SK-N-MC (cell line): Measurements from ENCODE around the gene MAFG.
A peak's percentile ranks its signal among the peaks of the same experiment; 100 is the strongest.

Experiments
- DNase-seq: peaks from one replicate; pipeline ENCODE4 v3.0.0-alpha.2; 2011; ENCODE audit warnings: low read depth, low spot score
- H3K27ac ChIP-seq: fragments of 200-600 bp; sonication (generic); 2 replicates; pipeline ENCODE4 v1.5.1; 2016; ENCODE audit warnings: mixed run types
- H3K36me3 ChIP-seq: fragments of 200-600 bp; sonication (generic); 2 replicates; pipeline ENCODE4 v1.6.1; 2017; ENCODE audit warnings: antibody characterized with exemption, low read length, mixed read lengths; ENCODE audit not compliant: insufficient read depth
- H3K4me3 ChIP-seq: fragments of 200-600 bp; sonication (generic); 2 replicates; pipeline ENCODE4 v1.5.1; 2016
- H3K9ac ChIP-seq: fragments of 200-600 bp; sonication (generic); 2 replicates; pipeline ENCODE4 v1.8.0; 2017; ENCODE audit warnings: mixed run types, mixed read lengths; ENCODE audit not compliant: insufficient read length
- H3K9me3 ChIP-seq: fragments of 200-600 bp; sonication (generic); 2 replicates; pipeline ENCODE4 v1.6.1; 2017; ENCODE audit warnings: low read depth, mild to moderate bottlenecking, antibody characterized with exemption, low read length, moderate library complexity, mixed read lengths
- EZH2 ChIP-seq: fragments of 200-600 bp; sonication (generic); IDR thresholded peaks from one replicate; pipeline ENCODE4 v1.6.1; 2017; ENCODE audit warnings: antibody characterized with exemption
- FOXP2 ChIP-seq: optimal IDR thresholded peaks from 2 replicates; pipeline ENCODE3; 2011; ENCODE audit warnings: mild to moderate bottlenecking, moderate library complexity; ENCODE audit not compliant: insufficient read depth; ENCODE audit errors: extremely low read length, control extremely low read depth
- POLR2AphosphoS5 ChIP-seq: IDR thresholded peaks from 2 replicates; pipeline ENCODE4 v1.6.1; 2012; ENCODE audit warnings: mild to moderate bottlenecking, low read depth, low read length, borderline replicate concordance

The MAFG gene

GRCh38 chr17:81927653-81928543 lies at the start of gene MAFG:
MAFG (minus strand) TSS chr17:81927735; CDS start chr17:81923185, 4,550 bp downstream.
- peak; percentile 57 for DNase-seq
- no peaks in the 10 kb centered on the region; the same call in 1 of the 2 replicates for H3K36me3 ChIP-seq
- H3K27ac ChIP-seq: peak within 1 kb of the TSS; percentile 82
- no peaks in the 10 kb centered on the region for H3K9me3 ChIP-seq
- TF ChIP-seq EZH2 (no peak), FOXP2 (no peak), POLR2AphosphoS5 (peak; percentile 81)
- H3K9ac ChIP-seq: peak within 1 kb of the TSS; percentile 88
- H3K4me3 ChIP-seq: peak within 1 kb of the TSS; percentile 93

GRCh38 chr17:81976332-81977210 lies 49.0 kb upstream of the MAFG start:
- TF ChIP-seq FOXP2 (no peak), POLR2AphosphoS5 (no peak; the same call in 1 of the 2 replicates), EZH2 (no peak)
- Histone ChIP-seq H3K9me3 (peaks cover 3% of the 10 kb centered on the region; the same call in 1 of the 2 replicates), H3K4me3 (peak overlapping the region; percentile 97), H3K27ac (peak overlapping the region; percentile 86), H3K36me3 (0 out of 2 replicates have a peak, but pooled peaks cover 3% of the 10 kb centered on the region), H3K9ac (peak overlapping the region; percentile 93)
- DNase-seq: no peak

- H3K4me3 ChIP-seq: no peak overlapping the region
- TF ChIP-seq EZH2 (no peak), FOXP2 (no peak), POLR2AphosphoS5 (no peak)
- no peak overlapping the region for H3K27ac ChIP-seq
- H3K36me3 ChIP-seq: no peaks in the 10 kb centered on the region
- DNase-seq: no peak
- H3K9me3 ChIP-seq: peaks cover 3% of the 10 kb centered on the region; the same call in 1 of the 2 replicates
- no peak overlapping the region for H3K9ac ChIP-seq
These were observed 45.9 kb upstream of the MAFG start for GRCh38 chr17:81973432-81973831.

GRCh38 chr17:81968850-81969812 lies 41.6 kb upstream of the MAFG start:
- H3K27ac ChIP-seq: no peak overlapping the region
- no peak for DNase-seq
- H3K4me3 ChIP-seq: no peak overlapping the region
- TF ChIP-seq POLR2AphosphoS5: no peak
- no peak for TF ChIP-seq EZH2
- TF ChIP-seq FOXP2: no peak
- no peak overlapping the region for H3K9ac ChIP-seq
- peaks cover 3% of the 10 kb centered on the region; the same call in 1 of the 2 replicates for H3K9me3 ChIP-seq
- H3K36me3 ChIP-seq: no peaks in the 10 kb centered on the region

GRCh38 chr17:81968396-81968745 lies 40.8 kb upstream of the MAFG start:
- no peaks in the 10 kb centered on the region for H3K36me3 ChIP-seq
- H3K4me3 ChIP-seq: no peak overlapping the region
- DNase-seq: no peak
- no peak overlapping the region for H3K27ac ChIP-seq
- no peak for TF ChIP-seq FOXP2
- TF ChIP-seq EZH2: no peak
- TF ChIP-seq POLR2AphosphoS5: no peak
- H3K9me3 ChIP-seq: peaks cover 3% of the 10 kb centered on the region; the same call in 1 of the 2 replicates
- H3K9ac ChIP-seq: no peak overlapping the region

GRCh38 chr17:81967533-81968395 lies 40.2 kb upstream of the MAFG start:
- Histone ChIP-seq H3K27ac (no peak overlapping the region), H3K4me3 (no peak overlapping the region), H3K36me3 (no peaks in the 10 kb centered on the region), H3K9ac (no peak overlapping the region), H3K9me3 (peaks cover 3% of the 10 kb centered on the region; the same call in 1 of the 2 replicates)
- no peak for DNase-seq
- TF ChIP-seq FOXP2 (no peak), EZH2 (no peak), POLR2AphosphoS5 (no peak)

- H3K27ac ChIP-seq: no peak overlapping the region
- no peaks in the 10 kb centered on the region for H3K36me3 ChIP-seq
- TF ChIP-seq FOXP2: no peak
- TF ChIP-seq EZH2: no peak
- no peak for TF ChIP-seq POLR2AphosphoS5
- H3K4me3 ChIP-seq: no peak overlapping the region
- peaks cover under 1% of the 10 kb centered on the region; the same call in 1 of the 2 replicates for H3K9me3 ChIP-seq
- no peak for DNase-seq
- no peak overlapping the region for H3K9ac ChIP-seq
These were observed 39.7 kb upstream of the MAFG start for GRCh38 chr17:81967244-81967532.
